GM13976 (cell line): ENCODE data around the gene AGFG2.
A peak's percentile ranks its signal among the peaks of the same experiment; 100 is the strongest.

ENCODE experiments used
- DNase-seq: peaks from one replicate; pipeline ENCODE4 v3.0.0; 2012; ENCODE audit warnings: low spot score
- in situ Hi-C: fragments of 300-500 bp; cut with MboI; formaldehyde crosslinking; loops from one replicate; pipeline ENCODE4 v1.12.0; 2022; ENCODE audit warnings: low sequenced_read_pairs, mixed read lengths, inconsistent platforms; ENCODE audit not compliant: unreplicated experiment
- TF ChIP-seq, protein P1 (sequence below): IDR thresholded peaks from 2 replicates; pipeline ENCODE4 v1.5.1; 2012; ENCODE audit warnings: borderline replicate concordance, mild to moderate bottlenecking; ENCODE audit not compliant: insufficient read depth; ENCODE audit errors: extremely low read depth, missing control alignments, control extremely low read depth

The AGFG2 gene

DNA sequence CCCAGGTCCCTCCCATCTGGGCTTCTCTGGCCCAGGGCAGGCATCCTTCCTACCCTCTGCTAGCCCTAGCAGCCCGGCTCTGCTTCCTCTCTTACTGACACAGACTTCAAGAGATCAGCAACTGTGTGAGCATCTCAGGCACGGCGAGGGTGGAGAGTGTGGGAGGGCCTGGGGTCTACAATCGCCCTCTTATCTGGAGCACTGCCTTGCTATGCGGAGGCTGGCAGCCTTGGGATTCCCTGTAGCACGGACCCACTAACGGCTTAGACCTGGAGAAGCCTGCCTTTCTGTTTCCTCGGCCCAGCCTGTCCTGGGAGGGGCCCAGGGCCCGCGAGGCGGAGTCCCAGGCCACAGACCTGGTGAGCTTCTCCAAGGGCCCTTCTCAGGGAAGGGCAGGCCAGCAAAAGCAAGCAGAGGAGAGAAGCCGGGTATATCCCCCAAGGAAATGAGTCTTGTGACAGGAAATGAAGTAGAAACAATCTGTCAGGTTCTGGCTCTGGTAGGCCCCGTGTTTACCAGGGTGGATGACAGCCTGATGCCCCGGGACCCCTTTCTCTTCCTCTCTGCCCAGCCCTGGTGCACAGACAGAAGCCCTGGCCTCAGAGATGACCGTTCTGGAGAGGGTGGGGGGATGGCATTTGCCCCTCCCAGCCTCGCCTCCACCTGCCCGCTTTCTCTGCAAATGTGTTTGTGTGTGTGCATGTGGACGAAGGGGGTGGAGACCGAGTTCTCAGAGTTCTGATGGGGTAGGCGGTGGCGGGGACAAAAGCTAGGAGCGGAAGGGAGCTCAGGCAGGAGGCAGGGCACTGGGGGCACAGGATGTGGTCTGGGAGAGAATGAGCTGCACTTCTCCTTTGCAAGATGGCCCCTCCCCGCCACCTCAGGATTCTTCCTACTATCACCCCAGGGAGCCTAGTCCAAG lies 44.4 kb downstream of the AGFG2 start:
- DNase-seq = peak; percentile 70
- TF ChIP-seq, protein P1, sequence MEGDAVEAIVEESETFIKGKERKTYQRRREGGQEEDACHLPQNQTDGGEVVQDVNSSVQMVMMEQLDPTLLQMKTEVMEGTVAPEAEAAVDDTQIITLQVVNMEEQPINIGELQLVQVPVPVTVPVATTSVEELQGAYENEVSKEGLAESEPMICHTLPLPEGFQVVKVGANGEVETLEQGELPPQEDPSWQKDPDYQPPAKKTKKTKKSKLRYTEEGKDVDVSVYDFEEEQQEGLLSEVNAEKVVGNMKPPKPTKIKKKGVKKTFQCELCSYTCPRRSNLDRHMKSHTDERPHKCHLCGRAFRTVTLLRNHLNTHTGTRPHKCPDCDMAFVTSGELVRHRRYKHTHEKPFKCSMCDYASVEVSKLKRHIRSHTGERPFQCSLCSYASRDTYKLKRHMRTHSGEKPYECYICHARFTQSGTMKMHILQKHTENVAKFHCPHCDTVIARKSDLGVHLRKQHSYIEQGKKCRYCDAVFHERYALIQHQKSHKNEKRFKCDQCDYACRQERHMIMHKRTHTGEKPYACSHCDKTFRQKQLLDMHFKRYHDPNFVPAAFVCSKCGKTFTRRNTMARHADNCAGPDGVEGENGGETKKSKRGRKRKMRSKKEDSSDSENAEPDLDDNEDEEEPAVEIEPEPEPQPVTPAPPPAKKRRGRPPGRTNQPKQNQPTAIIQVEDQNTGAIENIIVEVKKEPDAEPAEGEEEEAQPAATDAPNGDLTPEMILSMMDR = no peak
- in situ Hi-C loops = no loop called here

DNA sequence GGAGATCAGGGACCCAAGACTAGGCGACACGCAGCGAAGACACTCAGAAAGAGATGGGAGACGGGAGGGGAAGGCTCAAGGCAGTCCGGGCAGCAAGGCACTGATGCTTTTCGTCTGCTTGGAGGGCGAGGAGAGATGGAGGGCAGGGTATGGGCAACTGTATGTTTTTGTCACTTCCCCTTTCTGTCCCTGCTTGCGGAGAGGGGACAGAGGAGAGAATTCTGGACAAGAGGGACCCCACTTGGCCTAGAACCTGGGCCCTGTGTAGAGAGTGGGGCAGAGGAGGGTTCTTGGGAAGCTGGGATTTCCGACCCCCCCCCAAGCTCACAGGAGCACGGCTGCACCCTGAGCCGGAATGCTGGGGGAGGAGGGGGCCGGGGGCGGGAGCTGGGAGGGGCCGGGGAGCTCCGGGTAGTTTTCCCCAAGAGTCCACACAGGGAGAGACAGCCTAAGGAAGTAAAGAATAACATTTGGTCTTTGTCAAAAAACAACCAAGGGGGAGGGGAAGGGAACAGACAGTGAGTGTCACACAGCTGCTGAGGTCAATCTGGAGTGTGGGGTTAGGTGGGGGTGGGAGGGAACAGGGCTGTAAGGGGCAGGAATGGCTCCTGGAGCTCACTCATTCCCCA lies 45.2 kb downstream of the AGFG2 start:
- in situ Hi-C loops = no loop called here
- TF ChIP-seq, protein P1 = no peak
- DNase-seq = no peak

DNA sequence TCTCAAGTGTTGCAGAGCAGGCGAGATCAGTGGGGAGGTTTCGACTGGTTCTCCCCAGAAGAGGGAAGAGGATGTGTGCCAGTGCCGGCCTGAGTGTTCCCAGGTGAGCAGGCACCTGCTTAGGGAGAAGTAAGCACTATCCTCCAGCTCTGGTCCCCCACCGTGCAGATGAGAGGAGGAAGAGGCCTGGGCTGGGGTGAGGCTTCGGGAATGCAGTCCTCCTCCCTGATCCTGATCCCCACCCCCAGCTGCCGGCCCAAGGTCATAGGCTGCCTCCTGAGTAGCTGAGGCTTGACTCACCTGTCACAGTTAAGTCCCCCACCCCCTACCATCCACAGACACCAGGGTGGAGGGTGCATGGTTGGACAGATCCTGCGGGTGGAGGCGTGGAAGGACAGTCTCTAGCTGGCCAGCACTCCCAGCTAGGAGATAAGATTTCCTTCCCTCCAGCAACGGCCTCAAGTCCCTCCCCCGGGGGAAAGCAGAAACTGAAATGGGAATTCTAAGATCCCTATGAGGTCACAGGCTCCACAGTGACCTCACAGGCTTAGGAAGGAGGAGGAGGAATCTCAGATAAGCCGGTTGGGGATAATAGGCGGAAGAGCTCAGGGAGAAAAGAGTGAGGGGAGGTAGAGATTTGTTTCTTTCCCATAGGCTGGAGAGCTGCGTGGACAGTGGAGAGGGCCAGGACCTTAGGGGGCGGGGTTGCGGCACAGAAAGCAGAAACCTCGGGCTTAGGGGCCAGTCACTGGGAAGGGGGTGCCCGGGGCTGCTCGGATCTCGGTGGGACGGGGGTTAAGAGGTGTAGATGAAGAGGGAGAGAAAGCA lies 45.9 kb downstream of the AGFG2 start:
- TF ChIP-seq, protein P1 = no peak
- DNase-seq = no peak
- in situ Hi-C loops = no loop called here

DNA sequence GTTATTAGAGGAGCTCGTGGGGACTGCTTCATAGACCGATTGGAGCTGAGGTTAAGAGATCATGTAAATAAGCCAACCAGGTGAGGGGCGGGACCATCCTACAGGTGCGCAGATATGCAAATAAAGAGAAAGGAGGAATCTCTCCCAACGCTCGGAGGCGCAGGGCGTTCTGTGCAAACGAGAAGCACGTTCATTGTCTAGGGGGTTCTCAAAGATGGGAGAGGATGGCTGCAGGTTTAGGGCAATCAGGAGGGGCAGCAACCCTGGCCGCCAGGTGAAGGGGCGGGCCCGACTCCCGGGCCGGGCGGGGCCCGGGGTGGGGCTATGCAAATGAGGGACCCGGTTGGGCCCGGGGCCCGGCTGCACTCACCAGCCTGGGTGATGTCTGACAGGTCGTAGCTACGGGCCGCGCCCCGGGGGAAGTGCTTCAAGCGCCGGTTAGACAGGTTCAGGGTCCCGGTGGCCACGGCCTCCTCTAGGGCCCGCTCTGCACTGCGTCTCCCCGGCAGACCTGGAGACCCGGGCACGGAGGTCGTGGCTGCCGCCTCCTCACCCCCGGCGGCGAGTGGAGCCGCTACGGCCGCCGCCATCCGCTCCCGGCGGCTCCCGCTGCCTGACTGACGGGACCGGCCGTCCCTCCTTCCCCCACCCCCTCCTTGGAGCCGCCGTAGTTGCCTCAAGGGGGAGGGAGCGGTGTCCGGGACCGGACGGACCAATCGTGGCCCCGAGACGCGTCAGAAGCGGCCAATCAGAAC lies 46.7 kb downstream of the AGFG2 start, which contains the start of gene LRCH4:
Gene LRCH4, minus strand, starts transcription at position 619 of the 755 bp plus-strand sequence. Its CDS starts 29 bp downstream, at position 590.
- TF ChIP-seq, protein P1 = no peak
- peak; percentile 83 for DNase-seq
- in situ Hi-C loops = no loop called here

GRCh38 chr7:100586266-100587025 lies 47.4 kb downstream of the AGFG2 start, which contains the start of gene FBXO24:
TSS of gene FBXO24 (plus strand) at chr7:100586328. CDS start at chr7:100586626, 298 bp downstream.
- TF ChIP-seq, protein P1 = no peak
- in situ Hi-C loops = no loop called here
- peak; percentile 100 for DNase-seq
